IMR-90 (cell line): ENCODE measurements around the gene IGLL1. TPM values are rescaled to one million over a fixed set of nuclear protein-coding genes. Genes with fewer than 3 reads are reported as not detected.
"Not testable (repeated sequence)": the region's sequence is repeated elsewhere in the genome, so short reads cannot be mapped to it uniquely, and the experiment has no call there.

Source experiments
- ATAC-seq: fragments of 200-7000 bp; cut with Tn5 transposase; 2 replicates; pipeline ENCODE4 v1.9.1; 2020; ENCODE audit warnings: low read depth, mild to moderate bottlenecking, moderate library complexity
- BruUV-seq: library from RNA; stranded (reverse); fragments of 400-500 nt; replicated peaks from 2 replicates; lab custom pipeline; 2021; lab: Mats Ljungman, UMichigan
- CTCF ChIA-PET: fragments of 300-600 bp; formaldehyde crosslinking; extraction: SDS; loops from one replicate; lab custom pipeline; 2021; ENCODE audit warnings: antibody characterized with exemption; lab: Yijun Ruan, JAX
- POLR2A ChIA-PET: fragments of 300-600 bp; sonication (Branson Sonifier 250); formaldehyde crosslinking; loops from one replicate; lab custom pipeline; 2022; ENCODE audit warnings: antibody characterized with exemption; ENCODE audit not compliant: unreplicated experiment; lab: Charles Lee
- DNase-seq: peaks from one replicate; pipeline ENCODE4 v3.0.0; 2013
- H2AFZ ChIP-seq: replicated peaks from 2 replicates; pipeline ENCODE3; 2013; ENCODE audit warnings: low read length, mild to moderate bottlenecking; ENCODE audit not compliant: poor library complexity
- H2AK5ac ChIP-seq: 2 replicates; pipeline ENCODE4 v1.6.1; 2013; ENCODE audit warnings: low read depth, low read length, inconsistent platforms
- H2AK9ac ChIP-seq: replicated peaks from 2 replicates; pipeline ENCODE3; 2013; ENCODE audit warnings: mild to moderate bottlenecking, low read depth, low read length, moderate library complexity; ENCODE audit not compliant: poor library complexity
- H2BK120ac ChIP-seq: 2 replicates; pipeline ENCODE4 v1.6.1; 2013; ENCODE audit warnings: low read depth, low read length, inconsistent platforms
- H2BK15ac ChIP-seq: 3 replicates; pipeline ENCODE4 v1.6.1; 2013; ENCODE audit warnings: low read depth, low read length, inconsistent platforms
- H2BK20ac ChIP-seq: 2 replicates; pipeline ENCODE4 v1.6.1; 2013; ENCODE audit warnings: low read depth, mild to moderate bottlenecking, inconsistent platforms, low read length, moderate library complexity
- H2BK5ac ChIP-seq: 2 replicates; pipeline ENCODE4 v1.6.1; 2013; ENCODE audit warnings: mild to moderate bottlenecking, low read depth, low read length, inconsistent platforms; ENCODE audit not compliant: poor library complexity, severe bottlenecking
- H3K14ac ChIP-seq: replicated peaks from 2 replicates; pipeline ENCODE4 v1.6.1; 2013; ENCODE audit warnings: low read depth, low read length, inconsistent platforms
- H3K18ac ChIP-seq: 2 replicates; pipeline ENCODE4 v1.6.1; 2013; ENCODE audit warnings: low read depth, low read length, control low read depth
- H3K23ac ChIP-seq: 2 replicates; pipeline ENCODE4 v1.6.1; 2013; ENCODE audit warnings: low read depth, low read length, inconsistent platforms
- H3K27ac ChIP-seq: 2 replicates; pipeline ENCODE4 v1.5.1; 2013; ENCODE audit warnings: mild to moderate bottlenecking, control low read depth, low read length; ENCODE audit not compliant: insufficient read depth
- H3K27me3 ChIP-seq: 2 replicates; pipeline ENCODE4 v1.6.1; 2013; ENCODE audit warnings: low read length; ENCODE audit not compliant: control insufficient read depth, insufficient read depth
- H3K36me3 ChIP-seq: 2 replicates; pipeline ENCODE4 v1.6.1; 2013; ENCODE audit warnings: low read length, mixed read lengths; ENCODE audit not compliant: control insufficient read depth, insufficient read depth
- H3K4ac ChIP-seq: 2 replicates; pipeline ENCODE4 v1.6.1; 2013; ENCODE audit warnings: low read depth, low read length, inconsistent platforms
- H3K4me1 ChIP-seq: 2 replicates; pipeline ENCODE4 v1.6.1; 2013; ENCODE audit warnings: low read length, mixed read lengths; ENCODE audit not compliant: control insufficient read depth, insufficient read depth
- H3K4me2 ChIP-seq: 2 replicates; pipeline ENCODE4 v1.6.1; 2013; ENCODE audit warnings: low read depth, mild to moderate bottlenecking, control low read depth, low read length, moderate library complexity
- H3K4me3 ChIP-seq: 2 replicates; pipeline ENCODE4 v1.5.1; 2013; ENCODE audit warnings: low read depth, mild to moderate bottlenecking, control low read depth, low read length, moderate library complexity; ENCODE audit not compliant: insufficient read depth
- H3K56ac ChIP-seq: 2 replicates; pipeline ENCODE4 v1.6.1; 2013; ENCODE audit warnings: low read length, inconsistent platforms; ENCODE audit not compliant: insufficient read depth; ENCODE audit errors: extremely low read depth
- H3K79me1 ChIP-seq, 2 experiments: 2 replicates each; pipeline ENCODE4 v1.6.1; 2013; ENCODE audit warnings: low read length in 2 of 2, inconsistent platforms in 1 of 2, low read depth in 1 of 2
- H3K9ac ChIP-seq: 2 replicates; pipeline ENCODE4 v1.6.1; 2013; ENCODE audit warnings: low read depth, low read length, control low read depth
- H3K9me1 ChIP-seq: 2 replicates; pipeline ENCODE4 v1.6.1; 2013; ENCODE audit warnings: low read length, inconsistent platforms; ENCODE audit not compliant: insufficient read depth
- H3K9me3 ChIP-seq: 2 replicates; pipeline ENCODE4 v1.6.1; 2013; ENCODE audit warnings: low read length; ENCODE audit not compliant: control insufficient read depth, insufficient read depth
- H4K20me1 ChIP-seq: 2 replicates; pipeline ENCODE4 v1.6.1; 2013; ENCODE audit warnings: low read length, inconsistent platforms; ENCODE audit not compliant: insufficient read depth
- H4K5ac ChIP-seq: 2 replicates; pipeline ENCODE4 v1.6.1; 2013; ENCODE audit warnings: mild to moderate bottlenecking, low read depth, low read length, control low read depth
- H4K8ac ChIP-seq, 2 experiments: 2 replicates each; pipeline ENCODE4 v1.6.1; 2013; ENCODE audit warnings: low read depth in 2 of 2, low read length in 2 of 2, control low read depth in 1 of 2, inconsistent platforms in 1 of 2
- H4K91ac ChIP-seq: 2 replicates; pipeline ENCODE4 v1.6.1; 2013; ENCODE audit warnings: low read depth, low read length, inconsistent platforms; ENCODE audit not compliant: insufficient read depth
- WGBS, 2 experiments: methylation state at CpG; one replicate each; pipeline versions ENCODE4 v1.1.5 to v1.1.7; 2013; ENCODE audit warnings: missing lambda C conversion rate in 2 of 2; ENCODE audit not compliant: insufficient read length in 1 of 2; ENCODE audit errors: extremely low coverage in 2 of 2; 5-methylcytosine and 5-hydroxymethylcytosine counted together
- dilution Hi-C: fragments of 300-500 bp; cut with HindIII; formaldehyde crosslinking; loops from one replicate; pipeline ENCODE4 v1.14.3; 2018; ENCODE audit warnings: low sequenced_read_pairs; ENCODE audit not compliant: unreplicated experiment
- in situ Hi-C: fragments of 300-500 bp; cut with MboI; formaldehyde crosslinking; loops from 3 replicates; pipeline ENCODE4 v1.14.3; 2019; ENCODE audit warnings: low sequenced_read_pairs, inconsistent platforms, mixed read lengths
- intact Hi-C: fragments of 100-400 bp; cut with micrococcal nuclease; formaldehyde crosslinking; loops from 2 replicates; pipeline ENCODE4 v1.10.0; 2022
- polyA plus RNA-seq, 3 experiments: library from polyadenylated mRNA; depleted of rRNA; stranded (reverse); fragments of >200 nt; gene quantifications; 2 replicates each; pipeline ENCODE4 v1.2.3, GENCODE V29; 2012; ENCODE audit warnings: low replicate concordance in 1 of 3
- total RNA-seq: library from RNA; depleted of rRNA; stranded (reverse); fragments of >200 nt; gene quantifications from 2 replicates; pipeline ENCODE4 v1.2.3, GENCODE V29; 2012

Gene IGLL1
- total and polyA plus RNA-seq, 2 of the 4 experiments (the other 2 are of a cell fraction), result not detected

- H3K36me3 ChIP-seq, dilution Hi-C loops, H3K4me3 ChIP-seq, ATAC-seq, in situ Hi-C loops, H3K4me1 ChIP-seq, H2BK5ac ChIP-seq, H2BK15ac ChIP-seq, H2AK9ac ChIP-seq, H3K9ac ChIP-seq, H3K9me1 ChIP-seq, H3K4me2 ChIP-seq, H3K18ac ChIP-seq, H3K9me3 ChIP-seq, BruUV-seq, H2BK20ac ChIP-seq, H4K20me1 ChIP-seq, H3K23ac ChIP-seq, H2BK120ac ChIP-seq, H3K79me1 ChIP-seq, H3K4ac ChIP-seq, H4K5ac ChIP-seq, H3K14ac ChIP-seq, H2AK5ac ChIP-seq, H4K91ac ChIP-seq, H2AFZ ChIP-seq, intact Hi-C loops, H3K56ac ChIP-seq, DNase-seq, H3K27ac ChIP-seq, H4K8ac ChIP-seq: not testable (repeated sequence)
- ChIA-PET CTCF (interaction anchor here (0.7 kb wide), 1 partner anchor 31 kb away, joined by 3 read pairs; no protein-coding TSS in a partner anchor), POLR2A (interaction anchor here (0.6 kb wide), 1 partner anchor 1720 kb away, joined by 7 read pairs; no protein-coding TSS in a partner anchor)
- no CpG with 5 or more reads among the region's 1 CpG for WGBS, 2 experiments
- H3K27me3 ChIP-seq, result peaks cover 23% of the 10 kb centered on the region
Observed at GRCh38 chr22:23560215-23560614, 19.9 kb downstream of the IGLL1 start.
